Spleen (tissue), 11 donors: Measurements from ENCODE around the gene ERBB3. TPM values are rescaled to one million over a fixed set of nuclear protein-coding genes. Genes with fewer than 3 reads are reported as not detected.

ENCODE experiments used
- DNase-seq: peaks from one replicate; pipeline ENCODE4 v3.0.0-alpha.2; 2020
- H3K27ac ChIP-seq, 8 donors: fragments of 200-600 bp; sonication (generic) in 7 of 8; 1 replicate in 4 of 8; 2 replicates in 4 of 8; pipeline versions ENCODE4 v1.5.0 to v1.8.0; 2016 to 2021; ENCODE audit warnings: inconsistent platforms in 4 of 8, mild to moderate bottlenecking in 4 of 8, moderate library complexity in 1 of 8
- H3K27me3 ChIP-seq, 7 donors: fragments of 200-600 bp; sonication (generic) in 6 of 7; replicated peaks in 1 of 7; 1 replicate in 4 of 7; 2 replicates in 3 of 7; pipeline versions ENCODE4 v1.5.0 to v1.8.0; 2016 to 2021; ENCODE audit warnings: inconsistent platforms in 3 of 7, mild to moderate bottlenecking in 1 of 7
- H3K36me3 ChIP-seq, 6 donors: fragments of 200-600 bp; sonication (generic) in 5 of 6; 1 replicate in 4 of 6; 2 replicates in 2 of 6; pipeline versions ENCODE4 v1.5.0 to v1.8.0; 2016 to 2021; ENCODE audit warnings: inconsistent platforms in 2 of 6
- H3K4me1 ChIP-seq, 6 donors: fragments of 200-600 bp; sonication (generic) in 5 of 6; 1 replicate in 3 of 6; 2 replicates in 3 of 6; pipeline versions ENCODE4 v1.5.0 to v1.8.0; 2016 to 2021; ENCODE audit warnings: inconsistent platforms in 3 of 6
- H3K4me3 ChIP-seq, 8 donors: fragments of 200-600 bp; sonication (generic) in 7 of 8; 1 replicate in 4 of 8; 2 replicates in 4 of 8; pipeline versions ENCODE4 v1.5.0 to v1.8.0; 2016 to 2021; ENCODE audit warnings: inconsistent platforms in 4 of 8, mild to moderate bottlenecking in 4 of 8, moderate library complexity in 2 of 8
- H3K9me3 ChIP-seq, 8 donors: fragments of 200-600 bp; sonication (generic) in 7 of 8; 1 replicate in 4 of 8; 2 replicates in 4 of 8; pipeline versions ENCODE4 v1.5.0 to v1.8.0; 2016 to 2021; ENCODE audit warnings: inconsistent platforms in 4 of 8
- CTCF ChIP-seq, 11 experiments: fragments of 200-600 bp in 7 of 11; fragments of 450-650 bp in 4 of 11; sonication (generic) in 4 of 11; IDR thresholded peaks in 8 of 11; conservative IDR thresholded peaks in 3 of 11; 1 replicate in 7 of 11; 2 replicates in 4 of 11; pipeline versions ENCODE4 v1.4.0 to v1.8.0; 2016 to 2021; ENCODE audit warnings: antibody characterized with exemption in 11 of 11, inconsistent platforms in 4 of 11, mild to moderate bottlenecking in 1 of 11
- POLR2A ChIP-seq, 3 donors: fragments of 450-650 bp; IDR thresholded peaks; one replicate each; pipeline ENCODE4 v1.5.1; 2017; ENCODE audit warnings: antibody characterized with exemption in 3 of 3, mild to moderate bottlenecking in 1 of 3
- POLR2AphosphoS5 ChIP-seq, 3 donors: sonication (generic); formaldehyde crosslinking; IDR thresholded peaks; one replicate each; pipeline ENCODE4 v1.5.1; 2017; ENCODE audit warnings: antibody characterized with exemption in 3 of 3
- WGBS, 5 donors: extraction: QIAGEN DNeasy Blood & Tissue Kit in 3 of 5; methylation state at CpG; one replicate each; pipeline versions ENCODE4 v1.1.5 to v1.1.7; 2013 to 2018; 5-methylcytosine and 5-hydroxymethylcytosine counted together
- intact Hi-C: fragments of 100-400 bp; cut with DNase I; formaldehyde crosslinking; loops from one replicate; pipeline ENCODE4 v1.15.0; 2023; ENCODE audit warnings: low total_unique reads
- polyA plus RNA-seq, 3 donors: library from polyadenylated mRNA; stranded (reverse); fragments of 200-250 nt; gene quantifications; one replicate each; pipeline ENCODE4 v1.2.1, GENCODE V29; 2013
- total RNA-seq, 7 donors: library from RNA; depleted of rRNA in 3 of 7; stranded (reverse); fragments of >200 nt in 3 of 7; fragmentation: NEBNext Ultra II Directional in 4 of 7; extraction: Animal tissue kit (Norgen Biotek cat#: 25700) in 4 of 7; gene quantifications; one replicate each; pipeline versions ENCODE4 v1.1.0 to v1.2.1, GENCODE V29; 2016 to 2021
- donor health status: healthy with polysubstance abuse.
- donor health status: DM: no; HTN: no; CAD: no; lungs with moderate emphysema.
- donor health status: DM: no; HTN: no; CAD: no.
- donor health status: Bipolar disorder and iron deficiency.
- donor health status: healthy.
- donor health status: DM: no; HTN: no; CAD: no.
- donor health status: DM: yes; HTN: yes; CAD: no.

Gene ERBB3
- total and polyA plus RNA-seq, 10 donors = 0.17 to 2.0 (median 0.63) TPM; not detected in 3

GRCh38 chr12:56102683-56103065 lies 22.7 kb downstream of the ERBB3 start:
- H3K4me3 ChIP-seq = peak overlapping the region in 2 of 8 donors; percentile 92 to 93
- no peaks in the 10 kb centered on the region for H3K27me3 ChIP-seq
- 71 to 93% (median 83%) methylated on average over 1 of the region's 1 CpG for WGBS, 5 donors
- TF ChIP-seq POLR2A (IDR thresholded peaks at IDR 0.05) (no peak), POLR2AphosphoS5 (IDR thresholded peaks at IDR 0.05) (no peak), CTCF (IDR thresholded peaks at IDR 0.05 in 8 of 11, conservative IDR thresholded peaks at IDR 0.05 in 3 of 11) (no peak)
- DNase-seq = no peak
- H3K9me3 ChIP-seq = no peaks in the 10 kb centered on the region
- H3K36me3 ChIP-seq = peaks cover 0 to 16% (median 12%) of the 10 kb centered on the region in 6 donors
- H3K4me1 ChIP-seq = peaks cover 19 to 49% (median 38%) of the 10 kb centered on the region in 6 donors
- peak overlapping the region in 6 of 8 donors; percentile 85 to 94 (median 88) for H3K27ac ChIP-seq
- intact Hi-C loops = no loop called here

GRCh38 chr12:56103066-56103711 lies 23.2 kb downstream of the ERBB3 start:
- intact Hi-C loops = no loop called here
- 37 to 47% (median 45%) methylated on average over 6 of the region's 6 CpGs for WGBS, 5 donors
- peaks cover 19 to 49% (median 38%) of the 10 kb centered on the region in 6 donors for H3K4me1 ChIP-seq
- DNase-seq = no peak
- peak overlapping the region in 7 of 8 donors; percentile 80 to 93 (median 88) for H3K4me3 ChIP-seq
- H3K36me3 ChIP-seq = peaks cover 0 to 21% (median 17%) of the 10 kb centered on the region in 6 donors
- H3K27me3 ChIP-seq = no peaks in the 10 kb centered on the region
- no peaks in the 10 kb centered on the region for H3K9me3 ChIP-seq
- TF ChIP-seq POLR2A (IDR thresholded peaks at IDR 0.05) = no peak
- TF ChIP-seq CTCF (IDR thresholded peaks at IDR 0.05 in 8 of 11, conservative IDR thresholded peaks at IDR 0.05 in 3 of 11) = no peak
- no peak for TF ChIP-seq POLR2AphosphoS5 (IDR thresholded peaks at IDR 0.05)
- H3K27ac ChIP-seq = peak overlapping the region; percentile 83 to 94 (median 88)

GRCh38 chr12:56103823-56104108 lies 23.8 kb downstream of the ERBB3 start:
- TF ChIP-seq CTCF (IDR thresholded peaks at IDR 0.05 in 8 of 11, conservative IDR thresholded peaks at IDR 0.05 in 3 of 11) = no peak
- TF ChIP-seq POLR2AphosphoS5 (IDR thresholded peaks at IDR 0.05) = no peak
- TF ChIP-seq POLR2A (IDR thresholded peaks at IDR 0.05) = no peak
- H3K9me3 ChIP-seq = no peaks in the 10 kb centered on the region
- DNase-seq = no peak
- H3K36me3 ChIP-seq = peaks cover 0 to 27% (median 23%) of the 10 kb centered on the region in 6 donors
- intact Hi-C loops = loop anchor here (2.0 kb wide), 1 partner anchor 57 kb away; no protein-coding TSS in a partner anchor
- H3K27me3 ChIP-seq = no peaks in the 10 kb centered on the region
- peaks cover 19 to 49% (median 38%) of the 10 kb centered on the region in 6 donors for H3K4me1 ChIP-seq
- H3K27ac ChIP-seq = peak overlapping the region; percentile 83 to 94 (median 88)
- WGBS, 5 donors = 2 to 4% (median 3%) methylated on average over 7 to 8 of the region's 8 CpGs
- H3K4me3 ChIP-seq = peak overlapping the region; percentile 80 to 93 (median 88)

- Histone ChIP-seq H3K9me3 (no peaks in the 10 kb centered on the region), H3K27me3 (no peaks in the 10 kb centered on the region), H3K4me3 (peak within 1 kb of the TSS; percentile 80 to 93 (median 88)), H3K4me1 (peaks cover 19 to 49% (median 38%) of the 10 kb centered on the region in 6 donors), H3K27ac (peak within 1 kb of the TSS; percentile 83 to 94 (median 88)), H3K36me3 (peaks cover 0 to 32% (median 28%) of the 10 kb centered on the region in 6 donors)
- peak; percentile 100 for DNase-seq
- TF ChIP-seq POLR2A (IDR thresholded peaks at IDR 0.05) (peak; percentile 13 to 92 (median 82)), POLR2AphosphoS5 (IDR thresholded peaks at IDR 0.05) (peak; percentile 99 to 100 (median 99)), CTCF (IDR thresholded peaks at IDR 0.05 in 8 of 11, conservative IDR thresholded peaks at IDR 0.05 in 3 of 11) (peak in 2 of 11 experiments; percentile 15 to 19)
- WGBS, 5 donors = 0 to 1% (median 0%) methylated on average over 44 to 60 of the region's 60 CpGs
- intact Hi-C loops = loop anchor here (2.0 kb wide), 1 partner anchor 57 kb away; no protein-coding TSS in a partner anchor
Observed at GRCh38 chr12:56104109-56104814, 24.3 kb downstream of the ERBB3 start, which contains the start of gene PA2G4. Gene PA2G4 (plus strand): TSS chr12:56104559. CDS start chr12:56104738, 179 bp downstream.
